ENCODE results near the gene KRTAP1-4. TPM values are rescaled to one million over a fixed set of nuclear protein-coding genes. Genes with fewer than 3 reads are reported as not detected.
"Not testable (repeated sequence)": the region's sequence is repeated elsewhere in the genome, so short reads cannot be mapped to it uniquely, and the experiment has no call there.

The KRTAP1-4 gene
- total RNA-seq, 1 donor from 2014 or later, result not detected

- no peak for FAIRE-seq
- DNase-seq (ENCODE audit: low spot score in 2 of 2), result no peak
These were observed 19.1 kb upstream of the KRTAP1-4 start for GRCh38 chr17:41049110-41049509.

GRCh38 chr17:41048441-41048840 is 18.4 kb upstream of the KRTAP1-4 start:
- no peak for FAIRE-seq
- DNase-seq (ENCODE audit: low spot score in 2 of 2), result no peak

GRCh38 chr17:41046735-41047465 is 16.9 kb upstream of the KRTAP1-4 start, which contains the start of gene KRTAP2-1:
TSS of gene KRTAP2-1 (minus strand) at chr17:41047316. CDS start at chr17:41047267, 49 bp downstream.
- DNase-seq (ENCODE audit: low spot score in 2 of 2); FAIRE-seq: not testable (repeated sequence)

- DNase-seq (ENCODE audit: low spot score in 2 of 2) (no peak), FAIRE-seq (no peak)
These were observed 13.0 kb upstream of the KRTAP1-4 start for GRCh38 chr17:41042953-41043352.

GRCh38 chr17:41040783-41041571 is 11.0 kb upstream of the KRTAP1-4 start, which contains the start of gene KRTAP1-1:
TSS of gene KRTAP1-1 (minus strand) at chr17:41041450. CDS start at chr17:41041397, 53 bp downstream.
- not testable (repeated sequence) for FAIRE-seq; DNase-seq (ENCODE audit: low spot score in 2 of 2)

- FAIRE-seq, result no peak
- DNase-seq (ENCODE audit: low spot score in 2 of 2), result no peak
These were observed 7.9 kb upstream of the KRTAP1-4 start for GRCh38 chr17:41037853-41038350.

- not testable (repeated sequence) for FAIRE-seq; DNase-seq (ENCODE audit: low spot score in 2 of 2)
These were observed 4.4 kb upstream of the KRTAP1-4 start, which contains the start of gene KRTAP1-3 for GRCh38 chr17:41034346-41034935. TSS of gene KRTAP1-3 (minus strand) at chr17:41034874. CDS start at chr17:41034821, 53 bp downstream.

GRCh38 chr17:41026715-41027471 is 3.1 kb downstream of the KRTAP1-4 start, which contains the start of gene KRTAP1-5:
TSS of gene KRTAP1-5 (minus strand) at chr17:41027208. CDS start at chr17:41027155, 53 bp downstream.
- FAIRE-seq (no peak), DNase-seq (ENCODE audit: low spot score in 2 of 2) (no peak)

- FAIRE-seq, result no peak
- no peak for DNase-seq (ENCODE audit: low spot score in 2 of 2)
These were observed 5.3 kb downstream of the KRTAP1-4 start for GRCh38 chr17:41024697-41025096.

- FAIRE-seq, result no peak
- no peak for DNase-seq (ENCODE audit: low spot score in 2 of 2)
These were observed 9.7 kb downstream of the KRTAP1-4 start for GRCh38 chr17:41020336-41020735.

GRCh38 chr17:41019415-41019814 is 10.6 kb downstream of the KRTAP1-4 start:
- DNase-seq (ENCODE audit: low spot score in 2 of 2) (no peak), FAIRE-seq (no peak)

GRCh38 chr17:41018541-41018940 is 11.5 kb downstream of the KRTAP1-4 start:
- FAIRE-seq (no peak), DNase-seq (ENCODE audit: low spot score in 2 of 2) (no peak)

- no peak for FAIRE-seq
- no peak for DNase-seq (ENCODE audit: low spot score in 2 of 2)
These were observed 13.3 kb downstream of the KRTAP1-4 start for GRCh38 chr17:41016578-41017215.

GRCh38 chr17:41015454-41015853 is 14.5 kb downstream of the KRTAP1-4 start:
- no peak for FAIRE-seq
- no peak for DNase-seq (ENCODE audit: low spot score in 2 of 2)

- DNase-seq (ENCODE audit: low spot score in 2 of 2), result no peak
- no peak for FAIRE-seq
These were observed 16.4 kb downstream of the KRTAP1-4 start for GRCh38 chr17:41013606-41014005.

- FAIRE-seq, result no peak
These were observed 16.8 kb downstream of the KRTAP1-4 start for GRCh38 chr17:41013181-41013580.

GRCh38 chr17:41012326-41013120 is 17.5 kb downstream of the KRTAP1-4 start:
- DNase-seq (ENCODE audit: low spot score in 2 of 2), result no peak
- FAIRE-seq, result no peak

More at GRCh38 chr17:41013181-41013580, 16.8 kb downstream of the KRTAP1-4 start:
- no peak for DNase-seq (ENCODE audit: low spot score in 2 of 2)

- FAIRE-seq (no peak), DNase-seq (ENCODE audit: low spot score in 2 of 2) (no peak)
These were observed 19.6 kb downstream of the KRTAP1-4 start for GRCh38 chr17:41010441-41010840.

Measured in frontal cortex (tissue), 4 donors.